Measurements from ENCODE around the gene RRBP1.
"Not testable (repeated sequence)": the region's sequence is repeated elsewhere in the genome, so short reads cannot be mapped to it uniquely, and the experiment has no call there.

RRBP1 gene

DNA sequence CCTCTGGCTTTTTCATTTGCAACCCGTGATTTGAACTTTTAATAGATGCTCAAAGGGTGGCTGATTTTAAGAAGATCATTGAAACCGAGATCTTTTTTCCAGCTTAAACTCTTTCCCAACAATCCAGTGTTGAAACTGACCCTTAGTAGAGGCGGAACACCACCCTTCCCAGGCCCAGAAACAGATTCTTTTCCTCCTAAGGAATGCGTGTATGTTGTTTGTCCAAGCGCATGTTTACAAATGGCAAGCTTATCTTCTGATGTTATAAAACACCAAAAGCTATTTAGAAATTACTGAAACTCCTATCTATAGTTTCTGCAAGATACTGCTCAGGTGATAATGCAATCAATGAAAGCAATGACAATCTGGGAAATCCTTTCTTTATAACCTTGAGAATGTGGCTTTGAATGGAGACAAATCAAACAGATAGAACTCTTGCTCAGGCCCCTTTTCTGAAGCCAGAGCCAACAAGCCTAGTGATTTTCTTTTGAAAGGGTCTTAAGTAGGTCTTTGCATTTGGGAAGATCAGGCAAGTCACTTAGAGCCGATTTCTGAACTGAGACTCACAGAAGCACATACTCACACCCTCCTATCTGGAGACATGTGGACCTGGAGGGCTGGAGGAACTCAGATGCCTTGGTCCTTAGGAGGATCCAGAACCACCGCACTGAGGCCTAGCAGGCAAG, 26.8 kb upstream of the RRBP1 start:
- DNase-seq (ENCODE audit: low read depth in 1 of 2, low spot score in 1 of 2) = no peak

DNA sequence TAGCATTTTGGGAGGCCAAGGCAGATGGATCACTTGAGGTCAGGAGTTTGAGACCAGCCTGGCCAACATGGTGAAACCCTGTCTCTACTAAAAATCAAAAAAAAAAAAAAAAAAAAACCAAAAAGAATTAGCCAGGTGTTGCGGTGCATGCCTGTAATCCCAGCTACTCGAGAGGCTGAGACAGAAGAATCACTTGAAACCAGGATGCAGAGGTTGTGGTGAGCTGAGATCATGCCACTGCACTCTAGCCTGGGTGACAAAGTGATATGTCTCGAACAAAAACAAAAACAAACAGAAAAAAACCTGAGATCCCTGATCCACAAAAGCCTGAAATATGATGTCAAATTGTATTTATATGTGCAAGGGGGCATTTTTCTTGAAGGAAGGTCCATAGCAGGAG, 25.9 kb upstream of the RRBP1 start:
- not testable (repeated sequence) for DNase-seq (ENCODE audit: low read depth in 1 of 2, low spot score in 1 of 2)

DNA sequence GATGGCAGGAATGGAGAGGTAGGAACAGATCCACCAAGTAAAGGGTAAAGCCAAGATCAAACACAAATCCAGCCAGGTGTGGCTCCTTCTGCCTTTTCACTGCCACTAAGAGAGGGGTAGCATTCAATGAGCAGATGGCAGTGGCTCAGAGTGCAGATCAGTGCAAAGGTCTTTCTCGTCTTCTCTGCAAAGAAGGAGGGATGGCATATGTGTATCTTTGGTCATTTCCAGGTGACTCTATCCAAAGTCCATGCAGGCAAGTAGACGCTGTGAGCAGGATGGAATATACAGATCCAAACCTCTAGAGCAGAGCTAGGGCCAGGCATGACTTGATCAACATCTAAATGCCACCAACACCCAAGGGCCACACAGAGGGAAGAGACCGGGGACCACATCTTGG, 24.6 kb upstream of the RRBP1 start:
- no peak for DNase-seq (ENCODE audit: low read depth in 1 of 2, low spot score in 1 of 2)

DNA sequence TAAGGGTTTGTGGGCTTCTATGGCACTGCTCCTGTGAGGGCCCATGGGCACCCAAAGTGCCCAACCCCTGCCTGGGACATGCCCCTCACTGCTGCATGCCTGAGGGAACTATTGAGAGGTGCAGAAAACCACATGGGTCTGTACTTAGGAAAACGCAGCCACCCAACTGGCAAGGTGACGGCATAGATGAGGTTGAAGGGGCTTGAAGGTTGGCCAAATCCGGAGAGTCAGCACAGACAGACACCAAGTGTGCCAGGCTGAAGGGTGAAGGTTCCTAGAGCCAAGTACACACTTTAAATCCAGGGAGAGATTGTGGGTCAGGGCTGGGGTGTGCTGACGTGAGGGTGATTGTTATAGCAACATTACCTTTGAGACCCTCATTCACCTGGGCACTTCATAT, 23.9 kb upstream of the RRBP1 start:
- no peak for DNase-seq (ENCODE audit: low read depth in 1 of 2, low spot score in 1 of 2)

DNA sequence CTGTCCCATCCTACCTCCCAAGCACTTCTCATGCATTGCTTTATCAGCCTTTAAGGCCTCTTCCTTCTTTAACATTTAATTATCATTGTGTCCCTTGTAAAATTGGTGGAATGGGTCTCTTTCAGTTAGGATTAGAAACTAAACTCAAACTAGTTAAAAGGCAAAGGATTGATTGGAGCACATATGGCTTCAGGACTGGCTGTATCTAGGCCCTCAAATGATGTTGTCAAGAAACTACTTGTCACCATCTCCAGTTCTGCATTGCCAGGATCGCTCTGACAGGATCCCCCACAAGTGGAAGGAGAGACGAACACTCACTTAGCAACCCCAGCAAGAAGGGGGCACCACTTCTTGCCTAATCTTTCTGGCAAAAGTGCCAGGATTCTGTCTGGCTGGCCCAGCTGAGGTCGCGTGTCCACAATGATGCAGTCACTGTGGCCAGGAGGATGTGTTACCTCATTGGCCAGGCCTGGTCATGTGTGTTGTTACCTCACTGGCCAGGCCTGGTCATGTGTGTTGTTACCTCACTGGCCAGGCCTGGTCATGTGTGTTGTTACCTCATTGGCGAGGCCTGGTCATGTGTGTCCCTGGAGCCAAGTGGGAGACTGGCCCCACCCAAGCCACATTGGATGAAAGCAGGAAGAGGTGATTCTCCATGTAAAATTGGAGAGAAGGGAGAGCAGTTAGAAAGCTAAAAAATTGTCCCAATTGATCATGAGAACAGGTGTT, 22.7 kb upstream of the RRBP1 start:
- no peak for DNase-seq (ENCODE audit: low read depth in 1 of 2, low spot score in 1 of 2)

DNA sequence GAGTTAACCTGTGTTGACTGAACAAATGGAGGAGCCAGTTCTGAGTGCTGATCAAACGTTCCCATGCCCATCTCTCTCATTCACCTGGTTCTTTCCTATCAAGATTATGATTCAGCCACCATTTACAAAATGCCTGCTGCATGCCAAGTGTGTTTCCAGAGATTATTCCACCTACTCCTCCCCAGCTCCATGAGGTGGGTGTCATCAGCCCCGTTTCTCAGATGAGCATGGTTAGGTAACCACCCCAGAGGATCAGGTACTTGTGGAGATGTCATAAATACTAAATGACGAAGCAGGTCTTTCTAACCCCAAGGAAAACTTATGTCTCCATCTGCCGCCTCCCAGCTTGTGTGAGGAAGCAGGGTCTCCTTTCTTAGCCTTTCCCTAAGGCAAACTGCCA, 19.8 kb upstream of the RRBP1 start:
- no peak for DNase-seq (ENCODE audit: low read depth in 1 of 2, low spot score in 1 of 2)

DNA sequence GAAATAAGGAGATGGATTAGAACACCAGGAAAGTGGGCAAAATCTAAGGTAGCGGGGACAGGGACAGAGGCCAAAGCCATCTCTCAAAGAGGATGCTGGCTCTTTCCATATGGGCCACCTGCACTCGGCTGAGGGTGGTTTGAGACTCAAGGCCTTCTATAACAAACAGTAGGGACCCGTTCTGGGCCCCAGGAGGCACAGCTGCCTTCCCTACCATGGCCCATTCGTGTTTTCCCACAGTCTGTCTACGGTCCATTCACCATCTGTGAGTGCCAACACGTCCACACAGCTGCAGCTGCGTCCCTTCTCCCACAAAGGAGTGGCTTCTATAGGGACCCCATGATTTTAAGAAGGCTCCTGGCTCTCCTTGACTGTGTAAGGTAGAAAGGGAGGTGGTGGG, 18.6 kb upstream of the RRBP1 start:
- no peak for DNase-seq (ENCODE audit: low read depth in 1 of 2, low spot score in 1 of 2)

DNA sequence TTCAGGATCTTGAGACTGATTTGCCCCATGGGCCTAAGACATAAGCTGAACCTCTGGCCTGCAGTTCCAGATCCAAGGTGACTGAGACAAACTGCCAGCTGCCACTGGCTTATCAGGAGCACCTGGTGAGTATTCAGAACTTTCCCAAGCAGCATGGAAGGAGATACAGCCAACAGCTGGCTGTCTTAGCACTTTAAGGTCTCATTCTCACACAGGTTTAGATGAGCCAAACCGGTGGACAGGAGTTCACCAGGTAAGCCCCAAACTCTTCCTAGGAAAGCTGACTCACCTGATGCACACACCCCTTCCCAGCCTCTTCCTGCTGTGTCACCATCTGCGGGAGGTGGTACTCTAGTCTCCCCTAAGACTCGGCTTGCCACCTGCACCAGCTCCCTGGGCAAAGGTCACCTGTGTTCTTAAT, 17.9 kb upstream of the RRBP1 start, which contains the start of gene BANF2:
Gene BANF2 (plus strand): TSS at position 36 of the 421 bp plus-strand sequence. CDS start 25,060 bp downstream, outside the sequence.
- DNase-seq (ENCODE audit: low read depth in 1 of 2, low spot score in 1 of 2) = no peak

DNA sequence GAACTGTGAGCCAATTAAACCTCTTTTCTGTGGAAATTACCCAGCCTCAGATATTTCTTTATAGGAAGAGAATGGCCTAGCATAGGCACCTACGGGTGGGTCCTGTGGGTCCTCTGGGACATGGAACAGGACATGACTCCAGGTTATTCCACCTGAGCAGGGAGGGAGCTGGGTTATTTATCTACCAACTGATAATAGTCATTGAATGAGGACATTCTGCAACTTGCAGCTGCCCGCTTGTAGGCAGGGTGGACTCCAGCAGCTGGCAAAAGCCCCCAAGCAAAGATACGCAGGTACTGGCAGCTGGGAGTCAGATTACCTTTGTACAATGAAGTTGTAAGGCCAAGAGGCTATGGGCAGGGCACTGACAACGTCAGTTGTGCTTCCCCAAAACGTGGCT, 16.3 kb upstream of the RRBP1 start:
- no peak for DNase-seq (ENCODE audit: low read depth in 1 of 2, low spot score in 1 of 2)

DNA sequence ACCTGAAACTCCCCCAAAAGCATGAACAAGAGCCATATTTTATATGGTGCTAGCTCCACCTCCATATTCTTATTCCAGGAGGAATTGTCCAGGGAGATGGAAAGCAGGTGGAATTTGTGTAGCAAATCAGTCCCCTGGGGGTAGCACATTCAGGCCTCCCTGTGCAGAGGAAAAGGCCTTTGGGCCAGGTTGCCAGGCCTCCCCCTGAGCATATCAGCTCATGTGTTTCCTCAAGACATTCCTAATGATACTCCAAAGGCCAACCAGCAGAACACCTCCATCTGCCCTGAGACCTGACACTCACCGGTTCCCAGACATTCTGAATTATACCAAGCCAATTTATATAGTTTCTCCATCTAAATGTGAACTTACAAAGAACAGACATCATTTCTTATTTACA, 15.1 kb upstream of the RRBP1 start:
- DNase-seq (ENCODE audit: low read depth in 1 of 2, low spot score in 1 of 2) = no peak

DNA sequence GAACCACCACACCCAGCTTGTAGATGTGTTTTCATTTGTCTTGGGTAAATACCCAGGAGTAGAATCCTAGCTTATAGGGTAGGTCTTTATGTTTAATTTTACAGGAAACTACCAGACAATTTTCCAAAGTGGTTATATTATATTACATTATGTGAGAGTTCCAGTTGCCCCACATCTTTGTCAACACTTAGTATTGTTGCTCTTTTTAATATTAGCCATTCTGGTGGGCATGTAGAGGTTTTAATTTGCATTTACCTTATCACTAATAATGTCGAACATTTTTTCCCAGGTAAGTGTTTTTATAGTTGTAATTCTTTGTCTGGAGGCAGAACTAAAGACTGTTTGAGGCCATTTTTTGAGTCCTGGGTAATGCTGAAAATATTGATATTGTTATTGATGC, 14.2 kb upstream of the RRBP1 start:
- no peak for DNase-seq (ENCODE audit: low read depth in 1 of 2, low spot score in 1 of 2)

DNA sequence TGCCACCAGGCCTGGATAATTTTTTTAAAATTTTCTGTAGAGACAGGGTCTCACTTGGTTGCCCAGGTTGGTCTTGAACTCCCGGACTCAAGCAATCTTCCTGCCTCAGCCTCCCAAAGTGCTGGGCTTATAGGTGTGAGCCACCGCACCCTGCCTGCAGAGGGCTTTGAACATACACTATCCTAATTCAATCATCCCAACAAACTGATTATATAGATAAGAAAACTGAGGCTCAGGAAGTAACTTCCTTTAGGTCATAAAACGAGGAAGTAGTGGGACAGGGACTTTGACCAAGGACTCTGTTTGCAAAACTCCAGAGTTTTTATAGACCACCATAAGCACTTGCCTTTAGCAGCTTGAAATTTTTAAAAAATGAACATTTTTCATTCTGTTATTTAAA, 12.7 kb upstream of the RRBP1 start:
- no peak for DNase-seq (ENCODE audit: low read depth in 1 of 2, low spot score in 1 of 2)

DNA sequence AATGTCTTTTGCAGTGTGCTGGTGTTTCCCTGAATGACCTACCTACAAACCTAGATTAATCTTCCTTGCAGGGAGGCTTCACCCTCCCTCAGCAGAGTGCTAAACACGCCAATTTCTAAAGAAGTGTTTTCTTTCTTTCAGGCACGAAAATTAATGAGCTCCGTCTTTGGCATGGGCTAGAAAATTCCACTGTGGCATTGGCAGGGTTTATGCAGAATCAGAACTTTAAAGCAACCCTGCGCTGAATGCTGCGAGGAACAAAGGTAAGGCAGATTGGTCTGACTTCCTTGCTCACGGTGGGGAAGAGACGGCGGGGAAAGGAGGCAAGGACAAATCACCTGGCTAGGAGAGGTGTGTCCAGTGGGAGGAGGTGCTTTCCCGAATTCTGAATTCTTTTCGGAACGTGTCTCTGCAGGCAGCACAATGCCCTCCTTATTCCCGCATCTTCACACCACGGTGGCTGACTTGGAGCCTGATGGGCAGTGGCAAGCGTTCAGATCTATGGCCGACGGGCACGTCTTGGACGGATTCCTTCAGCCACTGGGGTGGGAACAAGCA, 11.5 kb upstream of the RRBP1 start:
- no peak for DNase-seq (ENCODE audit: low read depth in 1 of 2, low spot score in 1 of 2)

DNA sequence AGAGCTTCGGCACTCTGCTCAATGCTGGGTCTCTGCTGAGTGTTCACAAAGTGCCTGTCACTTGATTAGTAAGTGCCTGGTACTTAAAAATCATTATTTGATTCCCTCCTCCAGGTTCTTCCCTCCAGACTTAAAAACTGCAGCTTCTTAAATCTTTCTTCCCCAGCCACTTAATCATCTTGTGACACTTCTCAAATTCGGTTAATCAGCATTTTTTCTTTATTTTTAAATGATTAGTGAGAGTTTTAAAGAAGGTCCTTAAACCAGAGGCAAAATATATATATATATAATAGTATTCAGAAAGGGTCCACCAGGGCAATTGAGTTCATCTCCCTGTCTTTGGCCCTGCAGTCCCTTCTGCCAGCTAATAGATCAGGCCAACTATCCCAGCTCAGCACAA, 9.7 kb upstream of the RRBP1 start:
- DNase-seq (ENCODE audit: low read depth in 1 of 2, low spot score in 1 of 2) = no peak

DNA sequence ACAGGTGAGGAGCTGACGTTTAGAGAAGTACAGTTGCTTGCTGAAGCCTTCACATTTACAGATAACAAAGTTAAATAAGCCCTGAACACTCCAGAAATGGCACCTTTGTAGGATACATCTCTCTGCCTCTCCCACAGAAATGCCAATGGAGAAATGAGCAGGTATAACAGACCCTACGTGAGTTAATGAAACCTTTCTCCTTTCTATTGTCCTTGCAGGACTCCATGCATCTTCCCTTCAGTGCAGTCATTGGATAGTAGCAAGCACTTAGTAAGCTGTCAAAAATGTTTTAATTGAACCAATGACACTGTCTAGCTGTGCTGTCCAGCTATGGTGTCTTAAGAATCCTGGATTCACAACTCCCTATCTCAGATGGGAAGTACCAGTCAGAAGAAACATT, 8.1 kb upstream of the RRBP1 start:
- DNase-seq (ENCODE audit: low read depth in 1 of 2, low spot score in 1 of 2) = no peak

DNA sequence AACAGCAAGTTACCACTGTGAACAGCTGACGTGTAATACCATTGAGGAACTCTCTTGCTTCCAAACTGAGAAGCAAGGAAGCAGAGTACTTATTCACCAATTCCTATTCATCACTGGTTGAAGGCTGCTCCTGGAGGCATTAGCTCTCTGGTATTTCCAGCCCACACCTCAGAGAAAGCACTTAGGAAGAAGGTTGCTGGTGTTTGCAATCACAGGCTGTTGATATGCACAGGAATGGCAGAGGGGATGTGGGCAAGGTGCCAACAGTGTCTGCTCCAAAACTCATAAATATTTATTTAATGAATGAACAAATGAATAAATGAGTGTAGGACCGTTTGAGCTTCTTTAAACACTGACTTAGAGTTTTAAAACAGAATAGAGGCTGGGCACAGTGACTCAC, 6.9 kb upstream of the RRBP1 start:
- DNase-seq (ENCODE audit: low read depth in 1 of 2, low spot score in 1 of 2) = no peak

DNA sequence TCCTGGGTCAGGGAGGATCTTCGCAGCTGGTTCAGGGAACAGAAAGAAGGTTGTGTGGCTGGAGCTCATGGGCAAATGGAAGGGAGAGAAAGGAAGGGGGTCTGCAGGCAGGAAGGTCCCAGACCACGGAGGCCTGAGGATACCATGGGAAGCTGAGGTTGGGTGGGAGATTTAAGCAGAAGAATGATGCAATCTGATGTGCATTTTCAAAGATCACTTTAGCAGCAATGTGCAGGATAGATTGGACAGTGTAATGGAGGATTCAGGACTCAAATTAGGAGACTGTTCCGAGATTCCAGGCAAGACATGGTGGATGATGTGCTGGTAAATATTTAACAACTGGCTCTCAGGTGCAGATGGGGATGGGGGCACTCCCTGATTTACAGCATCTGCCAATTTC, 5.8 kb upstream of the RRBP1 start:
- no peak for DNase-seq (ENCODE audit: low read depth in 1 of 2, low spot score in 1 of 2)

DNA sequence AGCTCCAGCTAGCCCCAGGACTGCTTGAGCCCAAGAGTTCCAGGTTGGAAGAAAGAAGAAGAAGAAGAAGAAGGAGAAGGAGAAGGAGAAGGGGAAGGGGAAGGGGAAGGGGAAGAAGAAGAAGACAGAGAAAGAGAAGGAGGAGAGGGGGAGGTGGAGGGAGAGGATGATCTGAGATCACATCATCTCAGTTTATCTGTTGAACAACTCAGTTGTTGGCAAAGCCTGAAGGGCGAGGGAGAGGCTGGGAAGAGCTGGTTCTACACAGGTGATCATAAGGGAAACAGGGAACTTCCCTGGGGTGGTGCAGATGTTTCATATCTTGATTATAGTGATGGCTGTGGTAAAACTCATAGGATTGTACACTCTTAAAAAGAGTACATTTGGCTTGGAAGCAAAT, 3.1 kb upstream of the RRBP1 start:
- no peak for DNase-seq (ENCODE audit: low read depth in 1 of 2, low spot score in 1 of 2)

DNA sequence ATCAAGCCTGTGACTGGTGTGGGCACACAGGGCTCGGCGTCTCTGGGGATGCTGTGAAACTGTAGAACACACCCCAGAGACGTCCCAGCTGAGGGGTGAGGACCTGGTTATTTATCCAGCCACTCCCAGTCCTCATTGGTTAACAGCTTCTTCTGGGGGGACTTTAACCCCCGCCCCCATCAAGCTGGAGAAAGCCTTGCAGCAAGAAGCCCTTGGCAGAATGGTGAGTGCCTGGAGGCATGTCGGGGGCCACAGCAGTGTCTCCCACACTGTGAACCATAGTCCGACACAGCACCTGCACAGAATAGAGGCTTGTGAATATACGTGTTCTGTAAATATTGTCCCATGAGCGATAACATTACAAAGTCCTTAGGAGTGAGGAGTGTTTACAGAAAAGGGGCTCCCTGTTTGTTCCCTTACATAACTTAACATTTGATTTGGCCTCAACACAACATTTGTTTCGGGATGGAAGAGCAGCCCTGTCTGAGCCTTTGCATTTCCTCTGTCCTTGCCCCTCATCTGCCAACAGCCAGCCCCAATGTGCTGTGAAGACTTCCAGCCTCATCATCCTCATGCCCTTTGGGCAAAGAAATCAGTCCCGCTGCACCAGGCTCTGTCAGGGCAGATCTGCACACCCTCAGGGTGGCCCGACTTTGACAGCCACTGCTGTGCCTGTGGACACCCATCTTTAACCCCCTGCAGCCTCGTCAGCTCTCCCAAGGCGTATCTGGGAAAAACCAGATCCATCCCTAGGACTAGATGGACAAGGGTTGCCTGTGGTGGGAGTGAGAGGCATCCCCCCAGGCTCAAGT, 2.2 kb upstream of the RRBP1 start:
- no peak for DNase-seq (ENCODE audit: low read depth in 1 of 2, low spot score in 1 of 2)

DNA sequence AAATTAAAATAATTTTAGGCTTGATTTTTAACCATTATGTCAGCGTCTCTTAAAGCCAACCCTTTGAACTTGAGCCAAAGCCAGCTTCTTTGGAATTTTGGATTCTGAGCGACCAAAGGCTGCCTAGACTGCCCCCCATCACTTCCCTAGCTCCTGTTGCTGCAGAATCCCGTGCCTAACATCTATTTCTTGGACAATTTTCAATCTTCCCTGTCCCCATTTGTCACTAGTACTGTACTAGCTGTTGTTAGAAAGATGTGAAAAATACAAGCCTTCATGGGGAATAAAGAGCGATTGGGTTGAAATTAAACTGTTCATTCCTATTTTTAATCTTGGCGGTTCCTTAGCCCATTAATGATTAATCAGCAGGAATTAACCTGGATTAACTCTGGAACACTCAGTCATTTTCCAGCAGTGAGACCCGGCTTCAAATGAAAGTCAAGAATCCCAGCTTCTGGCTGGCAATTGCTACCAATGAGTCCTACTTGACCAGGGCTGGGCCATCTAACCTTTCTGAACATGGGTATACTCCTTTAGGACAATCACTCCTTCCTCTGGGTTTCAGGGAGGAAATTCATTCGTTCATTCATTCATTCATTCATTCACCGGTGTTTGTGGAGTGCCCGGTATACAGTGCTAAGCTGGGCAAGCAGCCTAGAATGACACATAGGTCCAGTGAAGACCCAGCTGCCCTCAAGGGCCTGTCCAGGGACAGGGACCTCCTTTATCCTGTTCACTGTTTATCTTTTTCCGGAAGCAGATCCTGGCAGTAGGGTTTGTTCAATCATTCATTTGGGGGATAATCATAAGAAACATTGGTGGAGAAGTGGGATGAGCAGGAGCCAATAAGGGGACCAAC, 1.4 kb upstream of the RRBP1 start:
- no peak for DNase-seq (ENCODE audit: low read depth in 1 of 2, low spot score in 1 of 2)

DNA sequence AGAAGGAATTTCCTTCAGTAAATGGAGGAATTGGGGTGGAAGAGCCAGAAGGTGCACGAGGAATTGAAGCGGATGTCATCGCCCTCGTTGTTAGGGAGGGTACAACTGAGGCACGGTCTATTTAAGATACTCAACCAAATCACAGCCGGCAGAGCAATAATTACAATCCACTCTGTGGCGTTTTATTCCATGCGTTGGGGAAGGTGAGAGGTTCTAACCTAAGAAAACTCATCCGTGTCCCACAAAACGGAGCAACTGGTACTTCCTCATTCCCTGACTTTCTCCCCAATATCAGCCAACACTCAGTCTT, 802 bp upstream of the RRBP1 start:
- DNase-seq (ENCODE audit: low read depth in 1 of 2, low spot score in 1 of 2) = no peak
